Smooth muscle cell (in vitro differentiated cells): Measurements from ENCODE around the gene ARHGAP15. TPM values are rescaled to one million over a fixed set of nuclear protein-coding genes. Genes with fewer than 3 reads are reported as not detected.
A peak's percentile ranks its signal among the peaks of the same experiment; 100 is the strongest.

ENCODE experiments used
- DNase-seq: peaks from one replicate; lab custom pipeline; 2025; ENCODE audit not compliant: unreplicated experiment; lab: John Stamatoyannopoulos, UW
- H2AFZ ChIP-seq: fragments of 200-600 bp; sonication (generic); 2 replicates; pipeline ENCODE4 v1.6.0; 2016; ENCODE audit warnings: antibody characterized with exemption, low read depth, mild to moderate bottlenecking
- H3F3A ChIP-seq: fragments of 200-600 bp; sonication (generic); 2 replicates; pipeline ENCODE4 v1.6.0; 2017; ENCODE audit warnings: antibody characterized with exemption, low read depth
- H3K27ac ChIP-seq: fragments of 200-600 bp; sonication (generic); 2 replicates; pipeline ENCODE4 v1.5.1; 2016; ENCODE audit warnings: low read depth, mild to moderate bottlenecking
- H3K27me3 ChIP-seq: fragments of 200-600 bp; sonication (generic); 2 replicates; pipeline ENCODE4 v1.6.1; 2016; ENCODE audit warnings: low read depth, mild to moderate bottlenecking
- H3K36me3 ChIP-seq: fragments of 200-600 bp; sonication (generic); 2 replicates; pipeline ENCODE4 v1.5.1; 2016; ENCODE audit warnings: low read depth
- H3K4me1 ChIP-seq: fragments of 200-600 bp; sonication (generic); 2 replicates; pipeline ENCODE4 v1.5.1; 2016; ENCODE audit warnings: low read depth
- H3K4me2 ChIP-seq: fragments of 200-600 bp; sonication (generic); 2 replicates; pipeline ENCODE4 v1.6.0; 2016; ENCODE audit warnings: mild to moderate bottlenecking
- H3K4me3 ChIP-seq: fragments of 200-600 bp; sonication (generic); 2 replicates; pipeline ENCODE4 v1.5.1; 2016; ENCODE audit warnings: mild to moderate bottlenecking
- H3K79me2 ChIP-seq: fragments of 200-600 bp; sonication (generic); 2 replicates; pipeline ENCODE4 v1.6.0; 2016; ENCODE audit warnings: low read depth, mild to moderate bottlenecking
- H3K9ac ChIP-seq: fragments of 200-600 bp; sonication (generic); 2 replicates; pipeline ENCODE4 v1.6.0; 2016; ENCODE audit warnings: low read depth
- H3K9me3 ChIP-seq: fragments of 200-600 bp; sonication (generic); replicated peaks from 2 replicates; pipeline ENCODE4 v1.5.1; 2016; ENCODE audit warnings: low read depth
- H4K20me1 ChIP-seq: fragments of 200-600 bp; sonication (generic); 2 replicates; pipeline ENCODE4 v1.6.0; 2016; ENCODE audit warnings: low read depth
- CTCF ChIP-seq: fragments of 200-600 bp; sonication (generic); IDR thresholded peaks from 2 replicates; pipeline ENCODE4 v1.5.1; 2017; ENCODE audit warnings: borderline replicate concordance, mild to moderate bottlenecking, antibody characterized with exemption; ENCODE audit not compliant: insufficient read depth, poor library complexity, severe bottlenecking
- WGBS: methylation state at CpG from one replicate; pipeline ENCODE4 v1.1.7; 2016; ENCODE audit warnings: low lambda C conversion rate; 5-methylcytosine and 5-hydroxymethylcytosine counted together
- polyA plus RNA-seq: library from polyadenylated mRNA; unstranded; fragments of >200 nt; fragmentation: Nextera tagmentation; extraction: Ambion mirVana; gene quantifications from 2 replicates; pipeline ENCODE4 v1.2.1, GENCODE V29; 2016
- total RNA-seq: library from RNA; depleted of rRNA; stranded (reverse); fragments of >200 nt; gene quantifications from 2 replicates; pipeline ENCODE4 v1.2.3, GENCODE V29; 2014

The ARHGAP15 gene
- total and polyA plus RNA-seq, 2 experiments from 2014 or later = not detected

GRCh38 chr2:143254110-143254509 lies 124.9 kb downstream of the ARHGAP15 start:
- peak overlapping the region; percentile 7 for H3K4me2 ChIP-seq
- H3K9ac ChIP-seq = no peak overlapping the region
- peaks cover 4% of the 10 kb centered on the region for H3K4me1 ChIP-seq
- WGBS = 11% methylated on average over 1 of the region's 1 CpG
- no peak overlapping the region for H2AFZ ChIP-seq
- no peak overlapping the region for H3K4me3 ChIP-seq
- no peaks in the 10 kb centered on the region for H3F3A ChIP-seq
- no peak overlapping the region for H3K27ac ChIP-seq
- no peaks in the 10 kb centered on the region for H3K9me3 ChIP-seq
- no peak for TF ChIP-seq CTCF
- no peaks in the 10 kb centered on the region for H3K36me3 ChIP-seq
- no peak for DNase-seq
- peaks cover 88% of the 10 kb centered on the region for H3K27me3 ChIP-seq
- no peaks in the 10 kb centered on the region for H4K20me1 ChIP-seq
- no peaks in the 10 kb centered on the region for H3K79me2 ChIP-seq

GRCh38 chr2:143255086-143255485 lies 125.9 kb downstream of the ARHGAP15 start:
- no peak for DNase-seq
- 95% methylated on average over 3 of the region's 3 CpGs for WGBS
- no peaks in the 10 kb centered on the region for H3F3A ChIP-seq
- H3K4me3 ChIP-seq = no peak overlapping the region
- no peaks in the 10 kb centered on the region for H3K79me2 ChIP-seq
- peaks cover 79% of the 10 kb centered on the region for H3K27me3 ChIP-seq
- H3K9ac ChIP-seq = no peak overlapping the region
- H2AFZ ChIP-seq = no peak overlapping the region
- no peak overlapping the region for H3K4me2 ChIP-seq
- H3K4me1 ChIP-seq = peaks cover 4% of the 10 kb centered on the region
- no peak overlapping the region for H3K27ac ChIP-seq
- no peaks in the 10 kb centered on the region for H4K20me1 ChIP-seq
- no peak for TF ChIP-seq CTCF
- no peaks in the 10 kb centered on the region for H3K9me3 ChIP-seq
- H3K36me3 ChIP-seq = no peaks in the 10 kb centered on the region

- H3K4me2 ChIP-seq = no peak overlapping the region
- H3K79me2 ChIP-seq = no peaks in the 10 kb centered on the region
- no peaks in the 10 kb centered on the region for H3K9me3 ChIP-seq
- H3K27ac ChIP-seq = no peak overlapping the region
- H4K20me1 ChIP-seq = no peaks in the 10 kb centered on the region
- peaks cover 71% of the 10 kb centered on the region for H3K27me3 ChIP-seq
- H3K4me1 ChIP-seq = peaks cover 4% of the 10 kb centered on the region
- no peak overlapping the region for H2AFZ ChIP-seq
- no peaks in the 10 kb centered on the region for H3K36me3 ChIP-seq
- no peak for DNase-seq
- no peak for TF ChIP-seq CTCF
- no peaks in the 10 kb centered on the region for H3F3A ChIP-seq
- no peak overlapping the region for H3K4me3 ChIP-seq
- H3K9ac ChIP-seq = no peak overlapping the region
These were observed 126.7 kb downstream of the ARHGAP15 start for GRCh38 chr2:143255899-143256298.

- DNase-seq = no peak
- peaks cover 46% of the 10 kb centered on the region for H3K27me3 ChIP-seq
- H2AFZ ChIP-seq = no peak overlapping the region
- no peak for TF ChIP-seq CTCF
- H3K9ac ChIP-seq = no peak overlapping the region
- no peaks in the 10 kb centered on the region for H3K36me3 ChIP-seq
- no peak overlapping the region for H3K27ac ChIP-seq
- H3K79me2 ChIP-seq = no peaks in the 10 kb centered on the region
- H3K4me1 ChIP-seq = peaks cover 4% of the 10 kb centered on the region
- no peak overlapping the region for H3K4me3 ChIP-seq
- no peaks in the 10 kb centered on the region for H3K9me3 ChIP-seq
- no peaks in the 10 kb centered on the region for H3F3A ChIP-seq
- no peaks in the 10 kb centered on the region for H4K20me1 ChIP-seq
- WGBS = 84% methylated on average over 3 of the region's 3 CpGs
- H3K4me2 ChIP-seq = no peak overlapping the region
These were observed 129.1 kb downstream of the ARHGAP15 start for GRCh38 chr2:143258126-143258892.
